GM21447 (cell line): ENCODE results near the gene MAN2B1.
A peak's percentile ranks its signal among the peaks of the same experiment; 100 is the strongest.
"Not testable (repeated sequence)": the region's sequence is repeated elsewhere in the genome, so short reads cannot be mapped to it uniquely, and the experiment has no call there.

ENCODE experiments used
- ATAC-seq: cut with Tn5 transposase; IDR thresholded peaks from one replicate; pipeline ENCODE4 v1.9.1; 2021; ENCODE audit not compliant: unreplicated experiment

MAN2B1 gene

GRCh38 chr19:12689581-12690216 is 23.2 kb upstream of the MAN2B1 start:
- no peak for ATAC-seq

- ATAC-seq = no peak
Measured at GRCh38 chr19:12689012-12689411, 22.5 kb upstream of the MAN2B1 start.

GRCh38 chr19:12687496-12688196 is 21.1 kb upstream of the MAN2B1 start, which contains the start of gene GNG14:
TSS of gene GNG14 (plus strand) at chr19:12687998. CDS start at chr19:12688049, 51 bp downstream.
- ATAC-seq = no peak

- no peak for ATAC-seq
Measured at GRCh38 chr19:12685831-12686230, 19.3 kb upstream of the MAN2B1 start.

- peak; percentile 67 for ATAC-seq
Measured at GRCh38 chr19:12681074-12681987, 14.8 kb upstream of the MAN2B1 start, which contains the start of gene DHPS. TSS of gene DHPS (minus strand) at chr19:12681880. CDS start at chr19:12681766, 114 bp downstream.

GRCh38 chr19:12680034-12680433 is 13.5 kb upstream of the MAN2B1 start:
- ATAC-seq = no peak

- ATAC-seq = not testable (repeated sequence)
Measured at GRCh38 chr19:12678039-12678438, 11.5 kb upstream of the MAN2B1 start.

GRCh38 chr19:12676928-12677327 is 10.4 kb upstream of the MAN2B1 start:
- ATAC-seq = no peak

GRCh38 chr19:12676384-12676792 is 9.8 kb upstream of the MAN2B1 start:
- no peak for ATAC-seq

GRCh38 chr19:12675940-12676339 is 9.4 kb upstream of the MAN2B1 start:
- ATAC-seq = no peak

- no peak for ATAC-seq
Measured at GRCh38 chr19:12675399-12675798, 8.9 kb upstream of the MAN2B1 start.

GRCh38 chr19:12672744-12673143 is 6.2 kb upstream of the MAN2B1 start:
- no peak for ATAC-seq

- no peak for ATAC-seq
Measured at GRCh38 chr19:12670159-12670928, 3.8 kb upstream of the MAN2B1 start.

GRCh38 chr19:12669270-12670158 is 3.0 kb upstream of the MAN2B1 start:
- no peak for ATAC-seq

GRCh38 chr19:12668932-12669269 is 2.4 kb upstream of the MAN2B1 start:
- ATAC-seq = no peak

GRCh38 chr19:12668346-12668745 is 1.8 kb upstream of the MAN2B1 start:
- no peak for ATAC-seq

- ATAC-seq = no peak
Measured at GRCh38 chr19:12667731-12668302, 1.3 kb upstream of the MAN2B1 start.

- ATAC-seq = no peak
Measured at GRCh38 chr19:12665671-12666264, 774 bp downstream of the MAN2B1 start.

- ATAC-seq = no peak
Measured at GRCh38 chr19:12665281-12665573, 1.3 kb downstream of the MAN2B1 start.
